Measurements from ENCODE around the gene LRIG3.

The LRIG3 gene

DNA sequence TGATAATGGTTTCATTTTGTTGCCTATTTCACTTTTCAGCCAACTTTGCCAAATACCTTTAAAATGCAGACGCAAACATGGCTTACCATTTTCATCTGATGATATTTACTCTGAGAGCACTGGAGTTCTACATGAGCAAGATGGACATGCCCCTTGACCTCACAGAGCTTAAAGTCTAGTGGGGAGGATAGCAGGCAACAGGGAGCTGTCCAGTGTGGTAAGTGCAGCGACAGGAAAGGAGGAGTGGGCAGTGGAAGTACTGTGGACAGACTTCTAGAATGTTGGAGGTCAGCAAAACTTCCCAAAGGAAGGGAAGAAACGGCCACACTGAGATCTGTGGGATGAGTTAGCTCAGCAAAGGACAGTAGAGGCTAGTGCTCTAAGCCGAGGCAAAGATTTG lies 25.3 kb downstream of the LRIG3 start:
- ATAC-seq: no peak
- DNase-seq (ENCODE audit: low spot score in 2 of 2): no peak
- H3K4me3 Mint-ChIP-seq: no peak overlapping the region
- H3K9me3 Mint-ChIP-seq: peaks cover 7% of the 10 kb centered on the region
- no peaks in the 10 kb centered on the region for H3K36me3 Mint-ChIP-seq
- H3K4me1 Mint-ChIP-seq: no peaks in the 10 kb centered on the region
- no peak overlapping the region for H3K27ac Mint-ChIP-seq

DNA sequence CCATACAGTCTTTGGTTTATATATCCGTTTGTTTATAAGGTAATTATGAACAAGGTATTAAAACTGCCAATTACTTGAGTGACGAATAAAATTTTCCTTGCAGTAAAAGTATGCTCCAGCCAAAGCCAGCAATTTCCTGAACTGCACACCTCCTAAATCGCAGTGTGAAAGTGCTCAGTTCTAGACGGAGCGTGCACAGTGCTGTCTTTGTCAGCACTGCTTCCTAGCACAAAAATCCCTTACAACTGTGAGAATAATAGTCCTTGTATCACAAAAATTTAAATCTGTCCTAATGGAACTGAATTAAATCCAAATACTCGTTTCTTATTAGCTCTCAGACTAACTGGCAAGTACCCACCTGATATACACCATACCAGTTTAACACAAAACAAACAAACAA lies 26.3 kb downstream of the LRIG3 start:
- Mint-ChIP-seq H3K9me3 (peaks cover 7% of the 10 kb centered on the region), H3K4me3 (no peak overlapping the region), H3K27ac (no peak overlapping the region), H3K4me1 (no peaks in the 10 kb centered on the region), H3K36me3 (no peaks in the 10 kb centered on the region)
- DNase-seq (ENCODE audit: low spot score in 2 of 2) (no peak), ATAC-seq (no peak)

DNA sequence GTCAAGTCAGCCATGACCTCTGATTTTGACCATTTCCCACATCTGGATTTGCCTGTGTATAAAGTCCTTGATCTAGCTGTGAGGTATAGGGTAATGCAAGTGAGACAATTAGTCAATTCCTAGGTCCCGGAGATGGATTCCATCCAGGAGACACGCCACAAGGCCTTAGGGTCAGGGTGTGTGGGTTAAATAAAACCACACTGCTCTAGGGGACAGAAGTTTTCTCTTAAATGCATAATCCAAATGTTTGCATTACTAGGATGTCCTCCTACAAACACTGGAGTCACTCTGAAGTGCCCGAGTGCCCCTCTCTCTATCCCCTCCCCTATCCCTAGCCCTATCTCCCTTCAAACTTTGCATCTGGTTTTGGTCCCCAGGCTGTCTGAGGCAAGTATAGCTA lies 26.8 kb downstream of the LRIG3 start:
- Mint-ChIP-seq H3K9me3 (peaks cover 7% of the 10 kb centered on the region), H3K4me3 (no peak overlapping the region), H3K4me1 (no peaks in the 10 kb centered on the region), H3K36me3 (no peaks in the 10 kb centered on the region), H3K27ac (no peak overlapping the region)
- no peak for DNase-seq (ENCODE audit: low spot score in 2 of 2)
- no peak for ATAC-seq

DNA sequence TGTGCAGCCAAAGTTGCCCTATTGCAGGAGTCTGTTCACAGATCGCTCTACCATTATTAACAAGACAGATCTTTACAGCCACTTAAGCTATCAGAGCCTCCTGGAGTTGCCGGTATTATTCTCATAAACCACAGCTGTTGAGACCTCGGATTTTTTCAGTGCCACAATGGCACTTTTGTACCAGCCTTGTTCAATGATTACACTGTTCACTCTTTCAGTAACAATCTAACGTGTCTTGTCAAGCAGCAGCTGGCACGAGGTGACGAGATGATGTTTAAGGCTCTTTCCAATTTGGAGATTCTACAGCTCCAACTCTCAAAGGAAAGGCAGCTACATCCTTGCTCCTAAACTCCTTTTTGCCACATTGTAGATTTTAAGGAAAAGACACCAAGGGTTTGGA lies 30.7 kb downstream of the LRIG3 start:
- DNase-seq (ENCODE audit: low spot score in 2 of 2) (no peak), ATAC-seq (no peak)
- Mint-ChIP-seq H3K27ac (no peak overlapping the region), H3K4me3 (no peak overlapping the region), H3K4me1 (no peaks in the 10 kb centered on the region), H3K9me3 (no peaks in the 10 kb centered on the region), H3K36me3 (no peaks in the 10 kb centered on the region)

DNA sequence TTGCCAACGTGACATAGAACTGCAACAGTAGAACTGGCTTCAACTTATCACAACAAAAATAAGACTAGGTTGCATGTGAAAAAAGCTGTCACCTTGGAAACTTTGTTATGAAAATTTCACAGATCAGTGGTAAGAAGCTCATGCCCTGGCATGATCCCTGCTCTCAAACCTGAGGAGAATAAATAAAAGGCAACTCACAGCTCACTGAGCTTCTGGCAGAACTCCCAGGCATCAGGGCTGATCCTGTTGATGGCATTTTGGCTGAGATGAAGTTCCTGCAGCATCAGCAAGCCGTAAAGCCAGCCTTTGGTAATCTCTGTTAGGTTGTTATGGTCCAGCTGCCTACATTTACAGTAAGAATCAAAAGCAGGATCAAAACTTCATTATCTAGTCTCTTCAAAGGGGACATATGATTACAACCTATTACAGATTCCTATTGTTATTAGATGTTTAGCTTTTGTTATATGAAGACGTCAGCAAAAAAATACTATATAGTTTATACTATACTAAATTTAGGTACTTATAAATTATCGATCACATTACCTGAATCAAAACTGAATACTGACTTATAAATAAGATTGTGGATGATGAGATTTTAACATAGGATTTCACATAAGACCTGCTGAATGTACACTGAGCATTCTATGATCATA lies 32.0 kb downstream of the LRIG3 start:
- Mint-ChIP-seq H3K27ac (no peak overlapping the region), H3K9me3 (no peaks in the 10 kb centered on the region), H3K36me3 (no peaks in the 10 kb centered on the region), H3K4me1 (no peaks in the 10 kb centered on the region), H3K4me3 (no peak overlapping the region)
- ATAC-seq: no peak
- DNase-seq (ENCODE audit: low spot score in 2 of 2): no peak

DNA sequence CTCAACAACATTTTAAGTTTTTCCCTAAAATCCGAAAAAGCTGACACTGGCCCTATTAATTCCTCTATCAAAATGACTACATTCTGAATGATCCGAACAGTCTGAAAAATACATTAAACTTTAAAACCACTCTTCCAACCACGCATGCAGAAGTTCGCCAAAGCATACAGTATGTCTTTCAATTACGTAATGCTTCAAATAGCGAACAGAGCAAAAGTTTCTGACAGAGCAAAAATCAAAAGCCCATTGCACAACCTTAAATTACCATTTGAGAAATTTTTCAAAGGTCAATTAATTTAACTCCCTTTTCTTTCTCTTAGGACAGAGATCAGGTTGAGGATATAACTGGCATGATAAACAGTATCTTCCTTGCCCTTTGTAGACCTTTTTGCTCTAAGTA lies 33.2 kb downstream of the LRIG3 start:
- H3K27ac Mint-ChIP-seq: no peak overlapping the region
- ATAC-seq (no peak), DNase-seq (ENCODE audit: low spot score in 2 of 2) (no peak)
- H3K4me3 Mint-ChIP-seq: no peak overlapping the region
- no peaks in the 10 kb centered on the region for H3K36me3 Mint-ChIP-seq
- H3K4me1 Mint-ChIP-seq: no peaks in the 10 kb centered on the region
- H3K9me3 Mint-ChIP-seq: no peaks in the 10 kb centered on the region

DNA sequence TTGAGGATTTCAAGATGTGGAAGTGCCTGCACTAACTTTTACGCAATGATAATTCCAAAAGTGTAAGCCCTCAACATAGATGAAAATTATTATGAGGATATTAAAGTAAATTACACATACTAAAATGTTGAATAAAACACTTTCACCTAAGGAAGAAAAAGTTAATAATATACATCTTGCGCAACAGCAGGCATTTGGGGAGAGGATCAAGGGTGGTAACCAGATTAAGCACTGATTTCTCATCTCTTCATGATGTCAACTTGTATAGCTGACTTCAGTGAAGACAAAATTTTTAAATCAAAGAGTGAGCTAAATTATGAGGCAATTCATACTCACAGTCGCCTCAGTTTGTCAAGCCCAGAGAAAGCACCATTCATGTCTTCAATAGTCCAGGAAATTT lies 33.8 kb downstream of the LRIG3 start:
- ATAC-seq (no peak), DNase-seq (ENCODE audit: low spot score in 2 of 2) (no peak)
- no peaks in the 10 kb centered on the region for H3K36me3 Mint-ChIP-seq
- H3K4me1 Mint-ChIP-seq: no peaks in the 10 kb centered on the region
- no peaks in the 10 kb centered on the region for H3K9me3 Mint-ChIP-seq
- H3K27ac Mint-ChIP-seq: no peak overlapping the region
- H3K4me3 Mint-ChIP-seq: no peak overlapping the region

DNA sequence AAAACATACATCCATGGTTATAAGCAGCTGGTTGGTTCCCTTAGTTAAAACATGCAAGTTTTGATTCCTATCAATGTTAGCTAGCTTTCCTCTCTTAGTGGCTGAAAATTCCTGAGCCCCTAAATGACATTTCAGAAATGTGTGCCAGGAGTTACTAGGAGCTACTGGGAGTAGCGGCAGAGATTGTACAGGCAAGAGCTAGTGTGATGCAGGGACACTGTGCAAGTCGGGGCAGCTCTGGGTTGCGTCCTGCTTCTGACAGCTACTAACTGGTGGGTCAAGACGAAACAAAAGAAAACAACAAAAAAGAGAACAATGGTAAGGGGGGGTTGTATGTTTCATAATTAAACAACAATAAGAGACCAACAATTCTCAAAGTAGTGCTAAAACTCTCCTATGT lies 35.4 kb downstream of the LRIG3 start:
- Mint-ChIP-seq H3K27ac (no peak overlapping the region), H3K36me3 (no peaks in the 10 kb centered on the region)
- ATAC-seq: no peak

DNA sequence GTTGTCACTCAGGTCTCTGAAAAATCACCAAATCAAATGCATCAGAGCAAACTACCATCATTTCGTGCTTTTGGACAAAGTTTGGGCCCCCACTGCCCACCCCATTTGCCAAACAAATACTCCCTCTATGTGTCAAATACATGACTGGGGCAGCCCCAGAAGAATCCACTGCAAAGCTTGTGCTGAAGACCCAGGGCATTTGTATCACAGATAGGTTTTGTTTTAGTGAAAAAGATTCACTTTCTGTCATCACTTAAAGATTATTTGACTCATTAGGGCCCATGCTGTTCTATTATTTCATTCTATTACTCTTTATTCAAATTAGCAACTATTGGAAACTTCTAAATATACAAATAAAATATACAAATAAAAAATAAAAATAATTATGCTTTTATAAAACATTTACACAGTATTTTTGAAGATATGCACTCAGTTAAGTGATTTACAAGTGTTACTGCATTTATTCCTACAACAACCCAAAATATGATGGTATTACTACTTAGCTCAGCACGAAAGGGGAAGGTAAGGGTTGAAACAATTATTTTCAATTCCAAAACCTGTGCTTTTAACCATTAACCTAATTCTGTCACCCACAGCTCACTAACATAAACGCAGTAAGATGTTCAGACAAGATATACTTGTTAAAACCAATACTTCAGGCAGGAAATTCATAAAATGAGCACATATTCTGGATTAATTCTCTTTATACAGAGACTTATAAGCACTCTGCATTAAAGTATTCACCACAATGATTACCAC lies 36.5 kb downstream of the LRIG3 start:
- no peaks in the 10 kb centered on the region for H3K36me3 Mint-ChIP-seq
- ATAC-seq (no peak), DNase-seq (ENCODE audit: low spot score in 2 of 2) (no peak)
- no peaks in the 10 kb centered on the region for H3K4me1 Mint-ChIP-seq
- peaks cover 3% of the 10 kb centered on the region for H3K9me3 Mint-ChIP-seq
- H3K4me3 Mint-ChIP-seq: no peak overlapping the region
- no peak overlapping the region for H3K27ac Mint-ChIP-seq

More for the DNA sequence above, 35.4 kb downstream of the LRIG3 start:
- no peak overlapping the region for H3K4me3 Mint-ChIP-seq
- no peak for DNase-seq (ENCODE audit: low spot score in 2 of 2)
- H3K4me1 Mint-ChIP-seq: no peaks in the 10 kb centered on the region
- H3K9me3 Mint-ChIP-seq: peaks cover 3% of the 10 kb centered on the region

DNA sequence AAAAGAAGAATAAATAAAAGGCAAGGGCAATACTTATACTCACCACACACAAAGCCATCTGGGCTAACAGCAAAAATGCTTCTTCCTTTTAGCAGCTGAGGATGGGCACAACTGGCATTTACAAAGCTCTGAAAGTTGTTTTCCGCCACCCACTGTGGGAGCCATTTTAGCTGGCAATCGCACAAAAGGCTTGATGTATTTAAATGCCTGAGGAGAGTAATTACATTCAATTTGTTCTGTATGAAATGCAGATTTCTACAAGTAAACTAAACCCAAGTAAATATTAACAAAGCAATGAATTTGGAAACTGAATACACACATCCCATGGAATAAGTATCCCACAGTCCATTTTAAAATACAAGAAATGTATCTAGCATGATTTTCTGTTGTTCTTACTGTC lies 37.5 kb downstream of the LRIG3 start:
- ATAC-seq (no peak), DNase-seq (ENCODE audit: low spot score in 2 of 2) (no peak)
- Mint-ChIP-seq H3K36me3 (no peaks in the 10 kb centered on the region), H3K9me3 (peaks cover 3% of the 10 kb centered on the region), H3K4me1 (no peaks in the 10 kb centered on the region), H3K4me3 (no peak overlapping the region), H3K27ac (no peak overlapping the region)

DNA sequence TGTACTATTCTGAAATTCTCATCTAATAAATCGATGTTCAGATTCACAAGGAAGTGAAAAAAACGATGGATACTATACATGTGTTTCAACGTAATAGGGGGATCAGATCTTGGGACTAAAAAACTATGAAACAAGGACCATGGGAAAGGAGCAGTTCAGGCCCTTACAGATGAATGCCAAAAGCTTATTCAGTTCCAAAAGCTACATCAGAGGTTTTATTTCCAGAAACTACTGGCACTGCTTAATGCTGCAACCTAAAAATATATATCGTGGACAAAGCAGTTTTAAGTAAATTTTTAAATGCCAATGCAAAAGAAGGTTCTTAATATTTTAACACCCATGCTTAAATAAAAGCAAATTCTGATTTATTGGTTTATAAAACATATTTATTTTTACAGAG lies 38.5 kb downstream of the LRIG3 start:
- DNase-seq (ENCODE audit: low spot score in 2 of 2): no peak
- Mint-ChIP-seq H3K27ac (no peak overlapping the region), H3K4me1 (no peaks in the 10 kb centered on the region), H3K9me3 (peaks cover 3% of the 10 kb centered on the region), H3K36me3 (no peaks in the 10 kb centered on the region), H3K4me3 (no peak overlapping the region)
- no peak for ATAC-seq

DNA sequence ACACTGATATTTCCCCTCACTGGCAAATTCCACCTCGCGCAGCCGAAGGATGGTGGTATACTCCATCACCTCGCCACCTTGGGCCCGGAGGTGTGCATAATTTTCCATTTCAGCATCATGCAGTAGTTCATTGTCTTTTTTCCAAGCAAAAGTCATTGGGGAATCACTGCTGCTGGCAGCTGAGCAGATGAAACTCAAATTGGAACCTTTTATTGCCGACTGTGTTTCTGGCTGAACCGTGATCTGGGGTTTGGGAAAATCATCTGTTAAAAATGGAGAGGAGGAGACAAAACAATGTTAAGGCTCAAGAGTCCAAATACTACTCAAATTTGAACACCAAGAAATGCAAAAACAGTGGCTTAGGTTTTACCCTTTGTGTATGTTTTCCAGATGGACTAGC lies 39.7 kb downstream of the LRIG3 start:
- Mint-ChIP-seq H3K4me1 (no peaks in the 10 kb centered on the region), H3K4me3 (no peak overlapping the region), H3K9me3 (peaks cover 3% of the 10 kb centered on the region), H3K36me3 (no peaks in the 10 kb centered on the region), H3K27ac (no peak overlapping the region)
- ATAC-seq (no peak), DNase-seq (ENCODE audit: low spot score in 2 of 2) (no peak)

DNA sequence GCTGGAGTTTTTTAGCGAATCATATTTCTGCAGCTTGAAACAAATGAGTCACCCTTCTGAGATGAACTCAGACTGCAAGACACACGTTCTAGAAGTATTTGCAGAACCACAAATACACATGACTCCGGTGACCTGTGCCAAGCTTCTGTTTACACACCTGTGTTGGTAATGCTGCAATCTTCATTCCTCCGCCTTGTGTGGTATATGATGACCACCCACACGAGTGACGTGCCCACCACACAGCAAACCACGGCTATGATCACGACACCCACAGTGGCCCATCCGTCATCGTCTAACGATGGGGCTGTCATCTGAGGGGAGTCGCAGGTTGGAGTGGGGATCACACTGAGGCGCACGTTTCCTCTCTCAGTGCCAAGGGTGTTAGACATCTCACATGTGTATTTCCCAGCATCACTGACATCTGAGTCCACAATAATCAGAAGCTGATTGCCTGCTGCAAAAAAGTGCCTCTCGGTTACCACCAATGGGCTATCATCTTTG lies 43.0 kb downstream of the LRIG3 start:
- Mint-ChIP-seq H3K4me1 (no peaks in the 10 kb centered on the region), H3K27ac (no peak overlapping the region), H3K36me3 (no peaks in the 10 kb centered on the region), H3K4me3 (no peak overlapping the region), H3K9me3 (peaks cover 3% of the 10 kb centered on the region)
- ATAC-seq (no peak), DNase-seq (ENCODE audit: low spot score in 2 of 2) (no peak)

DNA sequence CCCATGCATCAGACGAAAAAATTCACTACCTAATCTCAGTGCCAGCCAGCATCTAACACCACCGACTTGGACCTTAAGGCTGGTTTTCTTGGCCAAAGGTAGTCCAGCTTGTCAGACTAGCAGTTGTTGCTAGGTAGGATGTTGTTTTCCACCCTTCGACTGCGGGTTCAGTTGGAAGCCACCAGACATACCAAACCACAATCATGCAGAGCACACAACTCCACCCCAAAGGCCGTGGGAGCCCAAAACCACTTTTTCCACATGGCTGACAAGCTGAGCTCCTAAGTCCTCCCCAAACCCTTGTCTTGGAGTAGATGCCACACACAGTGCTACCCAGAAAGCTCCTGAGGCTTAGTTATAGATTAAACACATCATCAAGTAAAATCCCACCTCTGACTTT lies 46.8 kb downstream of the LRIG3 start:
- H3K27ac Mint-ChIP-seq: no peak overlapping the region
- no peak for ATAC-seq

DNA sequence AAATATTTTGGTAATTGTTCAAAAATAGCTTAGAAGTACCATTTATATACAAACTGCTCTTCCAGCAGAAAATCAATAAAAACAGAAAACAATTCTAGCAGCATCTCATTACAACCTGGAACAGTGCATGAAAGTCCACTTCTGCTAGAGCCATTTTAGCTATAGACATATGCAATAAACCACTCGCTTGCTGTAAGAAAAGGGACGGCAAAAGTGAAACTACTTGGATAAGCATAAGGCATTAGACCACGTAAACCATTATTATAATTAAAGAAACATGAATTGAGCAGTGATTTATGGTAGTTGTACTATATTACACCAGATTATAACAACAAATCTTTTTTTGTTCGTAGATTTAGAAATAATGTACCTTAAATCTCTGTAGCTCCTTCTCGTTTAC lies 48.7 kb downstream of the LRIG3 start:
- Mint-ChIP-seq H3K4me3 (no peak overlapping the region), H3K4me1 (no peaks in the 10 kb centered on the region), H3K27ac (no peak overlapping the region), H3K36me3 (no peaks in the 10 kb centered on the region), H3K9me3 (peaks cover 6% of the 10 kb centered on the region)
- ATAC-seq: no peak
- no peak for DNase-seq (ENCODE audit: low spot score in 2 of 2)

More for the DNA sequence above, 46.8 kb downstream of the LRIG3 start:
- no peak for DNase-seq (ENCODE audit: low spot score in 2 of 2)
- Mint-ChIP-seq H3K9me3 (no peaks in the 10 kb centered on the region), H3K4me1 (no peaks in the 10 kb centered on the region), H3K4me3 (no peak overlapping the region), H3K36me3 (no peaks in the 10 kb centered on the region)

DNA sequence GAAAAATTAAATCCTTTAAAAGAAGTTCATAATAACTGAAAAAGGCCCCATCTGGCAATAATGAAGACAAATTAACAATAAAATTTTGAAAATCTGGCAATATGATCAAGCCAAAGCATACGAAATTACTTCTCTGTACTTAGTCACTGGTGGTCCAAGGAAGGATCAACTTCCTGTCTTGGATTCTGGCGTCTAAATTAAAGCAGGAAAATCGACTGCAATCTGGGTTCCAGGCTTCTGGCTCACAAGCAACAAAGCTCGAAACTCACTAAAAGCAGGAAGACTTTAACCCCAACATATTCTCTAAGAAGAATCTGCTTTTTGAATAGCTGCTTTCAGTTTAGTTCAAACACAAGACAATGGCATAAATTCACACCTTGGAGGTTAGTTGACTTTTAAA lies 49.7 kb downstream of the LRIG3 start:
- Mint-ChIP-seq H3K36me3 (no peaks in the 10 kb centered on the region), H3K4me1 (no peaks in the 10 kb centered on the region), H3K4me3 (no peak overlapping the region), H3K27ac (no peak overlapping the region), H3K9me3 (peaks cover 7% of the 10 kb centered on the region)
- DNase-seq (ENCODE audit: low spot score in 2 of 2): no peak
- no peak for ATAC-seq
